Ishikawa (cell line): ENCODE results near the gene BACE1-AS.

Source experiments
- CEBPB ChIP-seq: IDR thresholded peaks from 2 replicates; pipeline ENCODE4 v1.6.1; 2012
- MAX ChIP-seq: IDR thresholded peaks from 2 replicates; pipeline ENCODE4 v1.6.1; 2012
- REST ChIP-seq: IDR thresholded peaks from 2 replicates; pipeline ENCODE4 v1.6.1; 2012; ENCODE audit warnings: low read depth, mild to moderate bottlenecking
- TAF1 ChIP-seq: IDR thresholded peaks from 2 replicates; pipeline ENCODE4 v1.6.1; 2012; ENCODE audit warnings: low read depth, mild to moderate bottlenecking
- TCF12 ChIP-seq: IDR thresholded peaks from 2 replicates; pipeline ENCODE4 v1.6.1; 2012; ENCODE audit warnings: low read depth
- YY1 ChIP-seq: IDR thresholded peaks from 2 replicates; pipeline ENCODE4 v1.6.1; 2012; ENCODE audit warnings: low read depth

- TF ChIP-seq TAF1 (no peak), MAX (no peak), YY1 (no peak), TCF12 (no peak), REST (no peak), CEBPB (no peak)
These were observed 44.3 kb downstream of the BACE1-AS start for GRCh38 chr11:117335399-117335798.
